A549 (cell line): ENCODE results near the gene WNT7B.

Experiments used
- HOXA7 ChIP-seq: fragments of 250-450 bp; sonication (Bioruptor Pico); IDR thresholded peaks from 2 replicates; pipeline ENCODE4 v1.5.0; 2020; ENCODE audit warnings: mild to moderate bottlenecking, moderate library complexity
- POLR2A ChIP-seq: IDR thresholded peaks from 2 replicates; pipeline ENCODE4 v1.6.1; 2012; ENCODE audit warnings: mild to moderate bottlenecking, low read length
- TF ChIP-seq, protein P1 (sequence below): fragments of >200 bp; sonication (Bioruptor Twin); formaldehyde crosslinking; IDR thresholded peaks from 3 replicates; pipeline ENCODE4 v1.5.1; 2016
- TF ChIP-seq, protein P2 (sequence below): IDR thresholded peaks from 2 replicates; pipeline ENCODE4 v1.6.1; 2012

DNA sequence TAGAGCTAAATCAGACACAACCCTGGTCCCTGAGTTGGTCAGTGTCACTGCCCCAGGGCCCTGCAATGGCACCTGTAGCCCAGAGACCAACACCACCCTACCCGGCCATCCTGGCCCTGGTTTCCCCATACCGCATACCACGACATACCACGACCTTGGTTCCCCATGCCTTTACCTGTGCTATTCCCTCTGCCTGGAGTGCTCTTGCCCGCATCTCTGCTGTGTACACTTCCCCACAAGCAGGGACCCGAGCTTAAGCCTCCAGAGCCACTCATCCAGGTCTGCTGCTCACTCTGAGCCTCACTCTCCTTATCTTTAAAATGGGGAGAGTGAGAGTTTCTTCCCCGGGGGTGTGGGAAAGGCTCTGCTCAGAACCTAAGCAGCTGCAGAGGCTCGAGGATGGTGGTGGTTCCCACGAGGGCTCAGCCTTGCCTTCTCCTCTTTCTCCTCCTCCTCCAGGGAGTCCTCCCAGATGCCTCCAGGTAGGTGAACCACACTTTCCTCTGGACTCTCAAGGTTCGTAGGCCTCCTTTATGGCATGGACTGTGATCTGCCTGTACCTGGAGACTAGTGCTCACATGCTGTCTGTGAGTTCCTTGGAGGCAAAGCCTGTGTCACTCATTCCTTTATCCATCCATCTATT, 48.1 kb downstream of the WNT7B start:
- TF ChIP-seq, protein P1, sequence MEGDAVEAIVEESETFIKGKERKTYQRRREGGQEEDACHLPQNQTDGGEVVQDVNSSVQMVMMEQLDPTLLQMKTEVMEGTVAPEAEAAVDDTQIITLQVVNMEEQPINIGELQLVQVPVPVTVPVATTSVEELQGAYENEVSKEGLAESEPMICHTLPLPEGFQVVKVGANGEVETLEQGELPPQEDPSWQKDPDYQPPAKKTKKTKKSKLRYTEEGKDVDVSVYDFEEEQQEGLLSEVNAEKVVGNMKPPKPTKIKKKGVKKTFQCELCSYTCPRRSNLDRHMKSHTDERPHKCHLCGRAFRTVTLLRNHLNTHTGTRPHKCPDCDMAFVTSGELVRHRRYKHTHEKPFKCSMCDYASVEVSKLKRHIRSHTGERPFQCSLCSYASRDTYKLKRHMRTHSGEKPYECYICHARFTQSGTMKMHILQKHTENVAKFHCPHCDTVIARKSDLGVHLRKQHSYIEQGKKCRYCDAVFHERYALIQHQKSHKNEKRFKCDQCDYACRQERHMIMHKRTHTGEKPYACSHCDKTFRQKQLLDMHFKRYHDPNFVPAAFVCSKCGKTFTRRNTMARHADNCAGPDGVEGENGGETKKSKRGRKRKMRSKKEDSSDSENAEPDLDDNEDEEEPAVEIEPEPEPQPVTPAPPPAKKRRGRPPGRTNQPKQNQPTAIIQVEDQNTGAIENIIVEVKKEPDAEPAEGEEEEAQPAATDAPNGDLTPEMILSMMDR: no peak
- TF ChIP-seq POLR2A: no peak
- no peak for TF ChIP-seq HOXA7 (CRISPR knock-in tag)
- TF ChIP-seq, protein P2, sequence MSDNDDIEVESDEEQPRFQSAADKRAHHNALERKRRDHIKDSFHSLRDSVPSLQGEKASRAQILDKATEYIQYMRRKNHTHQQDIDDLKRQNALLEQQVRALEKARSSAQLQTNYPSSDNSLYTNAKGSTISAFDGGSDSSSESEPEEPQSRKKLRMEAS: no peak
